Measurements from ENCODE around the gene C12orf57.

C12orf57 gene

DNA sequence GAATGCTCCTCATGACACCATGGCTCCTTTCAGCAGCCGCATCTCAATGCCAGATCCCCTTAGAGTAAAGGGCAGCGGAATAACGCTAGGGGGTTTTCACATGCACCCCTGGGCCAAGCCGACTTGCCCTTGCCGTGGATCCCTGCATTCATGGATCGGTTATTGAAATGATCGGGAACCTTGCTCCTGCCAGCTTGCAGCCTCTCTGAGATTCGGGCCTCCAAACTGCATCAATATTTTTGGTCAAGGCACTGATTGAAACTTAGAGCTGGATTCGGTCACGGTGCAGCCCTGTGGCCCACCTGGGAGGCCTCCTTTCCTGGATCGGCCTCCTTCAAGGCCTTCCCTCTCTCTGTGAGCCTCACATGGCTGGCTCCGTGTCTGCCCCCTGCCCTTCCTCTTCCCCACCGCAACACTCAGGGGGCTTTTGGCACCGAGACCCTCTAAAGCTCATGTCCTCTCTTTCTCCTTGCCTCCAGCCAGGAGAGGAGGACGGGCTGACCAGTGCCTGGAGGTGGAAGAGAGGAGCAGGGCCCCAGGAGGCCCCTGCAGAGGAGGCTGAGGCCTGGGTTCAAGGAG, 9.1 kb downstream of the C12orf57 start:
- Histone ChIP-seq H3K4me3 (ENCODE audit: severe bottlenecking) (no peak overlapping the region), H3K36me3 (ENCODE audit: low read depth) (no peaks in the 10 kb centered on the region), H3K4me1 (ENCODE audit: insufficient read depth, poor library complexity, severe bottlenecking) (no peaks in the 10 kb centered on the region), H3K9me3 (ENCODE audit: severe bottlenecking) (no peaks in the 10 kb centered on the region), H3K27me3 (ENCODE audit: insufficient read depth, poor library complexity, severe bottlenecking) (no peaks in the 10 kb centered on the region), H3K27ac (ENCODE audit: poor library complexity, severe bottlenecking) (no peak overlapping the region)
- TF ChIP-seq CTCF (IDR thresholded peaks at IDR 0.05; ENCODE audit: poor library complexity, severe bottlenecking): no peak
- DNase-seq (ENCODE audit: low spot score) (no peak), ATAC-seq (ENCODE audit: low read depth) (no peak)

DNA sequence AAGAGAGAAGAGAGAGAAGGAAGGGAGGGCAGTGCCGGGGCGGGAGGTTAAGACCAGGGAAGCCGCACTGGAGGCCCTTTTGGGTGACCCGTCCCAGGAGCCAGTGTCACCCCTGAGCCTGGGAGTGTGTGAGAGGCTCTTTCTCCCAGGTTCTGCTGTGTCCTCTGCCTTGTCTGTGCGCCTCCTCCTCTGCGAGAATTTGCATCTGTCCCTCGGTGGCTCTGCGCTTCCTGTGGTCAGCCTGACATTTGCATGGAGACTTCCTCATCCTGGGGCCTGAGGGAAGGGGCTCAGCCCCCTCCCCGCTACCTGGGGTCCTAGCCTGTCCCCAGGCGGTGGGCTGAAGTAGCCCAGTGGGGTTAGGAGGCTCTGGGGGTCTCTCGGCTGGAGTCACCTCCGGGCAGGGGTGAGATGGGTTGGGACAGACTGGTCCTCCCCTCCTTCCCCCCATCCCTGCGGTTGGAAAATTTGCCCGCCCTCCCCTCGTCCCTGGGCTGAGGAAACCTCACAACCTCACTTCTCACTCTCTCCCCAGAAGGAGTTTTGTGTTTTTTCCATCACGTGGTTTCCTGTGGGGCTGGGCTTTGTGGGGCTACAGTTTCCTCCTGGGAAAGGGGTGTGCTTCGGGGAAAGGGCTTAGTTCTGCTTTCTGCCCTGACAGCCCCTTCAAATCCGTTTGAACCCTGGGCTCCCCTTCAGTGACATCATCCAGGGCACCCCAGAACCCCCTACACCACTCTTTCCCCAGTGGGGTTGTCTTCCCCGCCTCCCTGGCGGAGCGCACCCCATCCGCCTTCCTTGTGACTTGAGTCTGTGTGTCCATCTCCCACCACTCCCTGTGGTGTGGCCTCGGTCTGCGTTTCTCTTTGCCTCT, 9.9 kb downstream of the C12orf57 start:
- Histone ChIP-seq H3K4me1 (ENCODE audit: insufficient read depth, poor library complexity, severe bottlenecking) (no peaks in the 10 kb centered on the region), H3K27me3 (ENCODE audit: insufficient read depth, poor library complexity, severe bottlenecking) (no peaks in the 10 kb centered on the region), H3K4me3 (ENCODE audit: severe bottlenecking) (no peak overlapping the region), H3K36me3 (ENCODE audit: low read depth) (no peaks in the 10 kb centered on the region), H3K27ac (ENCODE audit: poor library complexity, severe bottlenecking) (no peak overlapping the region), H3K9me3 (ENCODE audit: severe bottlenecking) (no peaks in the 10 kb centered on the region)
- no peak for TF ChIP-seq CTCF (IDR thresholded peaks at IDR 0.05; ENCODE audit: poor library complexity, severe bottlenecking)
- no peak for ATAC-seq (ENCODE audit: low read depth)
- DNase-seq (ENCODE audit: low spot score): no peak

GRCh38 chr12:6954316-6955107, 10.7 kb downstream of the C12orf57 start:
- no peaks in the 10 kb centered on the region for H3K9me3 ChIP-seq (ENCODE audit: severe bottlenecking)
- H3K36me3 ChIP-seq (ENCODE audit: low read depth): no peaks in the 10 kb centered on the region
- ATAC-seq (ENCODE audit: low read depth) (no peak), DNase-seq (ENCODE audit: low spot score) (no peak)
- H3K4me3 ChIP-seq (ENCODE audit: severe bottlenecking): no peak overlapping the region
- no peaks in the 10 kb centered on the region for H3K4me1 ChIP-seq (ENCODE audit: insufficient read depth, poor library complexity, severe bottlenecking)
- H3K27ac ChIP-seq (ENCODE audit: poor library complexity, severe bottlenecking): no peak overlapping the region
- no peak for TF ChIP-seq CTCF (IDR thresholded peaks at IDR 0.05; ENCODE audit: poor library complexity, severe bottlenecking)
- no peaks in the 10 kb centered on the region for H3K27me3 ChIP-seq (ENCODE audit: insufficient read depth, poor library complexity, severe bottlenecking)

DNA sequence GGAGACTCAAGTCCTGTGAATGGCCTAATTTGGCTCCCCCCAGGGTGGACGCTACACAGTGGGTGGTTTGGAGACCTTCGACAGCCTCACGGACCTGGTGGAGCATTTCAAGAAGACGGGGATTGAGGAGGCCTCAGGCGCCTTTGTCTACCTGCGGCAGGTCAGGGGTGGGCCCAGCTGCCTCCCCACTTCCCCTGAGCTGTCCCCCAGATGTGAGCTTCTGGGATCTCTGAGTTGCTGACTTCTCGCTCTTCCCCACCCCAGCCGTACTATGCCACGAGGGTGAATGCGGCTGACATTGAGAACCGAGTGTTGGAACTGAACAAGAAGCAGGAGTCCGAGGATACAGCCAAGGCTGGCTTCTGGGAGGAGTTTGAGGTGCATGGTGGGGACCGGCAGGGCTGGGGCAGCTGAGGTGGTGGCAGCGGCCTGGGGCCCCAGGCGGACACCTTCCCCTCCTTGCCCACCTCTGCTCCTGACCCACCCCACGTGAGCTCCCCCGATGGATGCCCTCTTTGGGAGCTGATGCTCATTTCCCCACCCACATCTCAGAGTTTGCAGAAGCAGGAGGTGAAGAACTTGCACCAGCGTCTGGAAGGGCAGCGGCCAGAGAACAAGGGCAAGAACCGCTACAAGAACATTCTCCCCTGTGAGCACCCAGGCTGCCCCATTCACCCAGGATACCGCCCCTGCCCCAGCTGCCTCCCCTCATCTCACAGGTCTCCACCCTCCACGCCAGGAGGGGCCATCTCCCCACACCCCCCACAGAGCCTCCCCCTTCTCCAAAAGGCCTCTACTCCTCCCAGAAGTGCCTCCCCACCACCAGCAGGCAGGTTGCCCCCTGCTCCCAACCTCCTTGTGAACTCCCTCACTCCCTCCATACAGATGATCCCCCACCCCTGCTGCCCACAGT, 11.5 kb downstream of the C12orf57 start:
- DNase-seq (ENCODE audit: low spot score): peak; percentile 39
- Histone ChIP-seq H3K4me1 (ENCODE audit: insufficient read depth, poor library complexity, severe bottlenecking) (no peaks in the 10 kb centered on the region), H3K9me3 (ENCODE audit: severe bottlenecking) (no peaks in the 10 kb centered on the region)

More for the DNA sequence above, 11.5 kb downstream of the C12orf57 start:
- no peaks in the 10 kb centered on the region for H3K36me3 ChIP-seq (ENCODE audit: low read depth)
- TF ChIP-seq CTCF (IDR thresholded peaks at IDR 0.05; ENCODE audit: poor library complexity, severe bottlenecking): no peak
- H3K27ac ChIP-seq (ENCODE audit: poor library complexity, severe bottlenecking): no peak overlapping the region
- no peak for ATAC-seq (ENCODE audit: low read depth)
- no peak overlapping the region for H3K4me3 ChIP-seq (ENCODE audit: severe bottlenecking)
- no peaks in the 10 kb centered on the region for H3K27me3 ChIP-seq (ENCODE audit: insufficient read depth, poor library complexity, severe bottlenecking)

All from RWPE2 (cell line).